Subcutaneous adipose tissue (tissue), 4 donors: ENCODE data around the gene SBK2. TPM values are rescaled to one million over a fixed set of nuclear protein-coding genes. Genes with fewer than 3 reads are reported as not detected.

Experiments
- CTCF ChIP-seq: fragments of 450-650 bp; IDR thresholded peaks from one replicate; pipeline ENCODE4 v1.5.1; 2016; ENCODE audit warnings: low read depth, mild to moderate bottlenecking, control low read depth, antibody characterized with exemption, moderate library complexity
- total RNA-seq, 4 donors: library from RNA; depleted of rRNA; stranded (reverse); fragments of >200 nt; gene quantifications; one replicate each; pipeline ENCODE4 v1.1.0, GENCODE V29; 2016

The SBK2 gene
- total RNA-seq, 4 donors from 2014 or later = not detected

DNA sequence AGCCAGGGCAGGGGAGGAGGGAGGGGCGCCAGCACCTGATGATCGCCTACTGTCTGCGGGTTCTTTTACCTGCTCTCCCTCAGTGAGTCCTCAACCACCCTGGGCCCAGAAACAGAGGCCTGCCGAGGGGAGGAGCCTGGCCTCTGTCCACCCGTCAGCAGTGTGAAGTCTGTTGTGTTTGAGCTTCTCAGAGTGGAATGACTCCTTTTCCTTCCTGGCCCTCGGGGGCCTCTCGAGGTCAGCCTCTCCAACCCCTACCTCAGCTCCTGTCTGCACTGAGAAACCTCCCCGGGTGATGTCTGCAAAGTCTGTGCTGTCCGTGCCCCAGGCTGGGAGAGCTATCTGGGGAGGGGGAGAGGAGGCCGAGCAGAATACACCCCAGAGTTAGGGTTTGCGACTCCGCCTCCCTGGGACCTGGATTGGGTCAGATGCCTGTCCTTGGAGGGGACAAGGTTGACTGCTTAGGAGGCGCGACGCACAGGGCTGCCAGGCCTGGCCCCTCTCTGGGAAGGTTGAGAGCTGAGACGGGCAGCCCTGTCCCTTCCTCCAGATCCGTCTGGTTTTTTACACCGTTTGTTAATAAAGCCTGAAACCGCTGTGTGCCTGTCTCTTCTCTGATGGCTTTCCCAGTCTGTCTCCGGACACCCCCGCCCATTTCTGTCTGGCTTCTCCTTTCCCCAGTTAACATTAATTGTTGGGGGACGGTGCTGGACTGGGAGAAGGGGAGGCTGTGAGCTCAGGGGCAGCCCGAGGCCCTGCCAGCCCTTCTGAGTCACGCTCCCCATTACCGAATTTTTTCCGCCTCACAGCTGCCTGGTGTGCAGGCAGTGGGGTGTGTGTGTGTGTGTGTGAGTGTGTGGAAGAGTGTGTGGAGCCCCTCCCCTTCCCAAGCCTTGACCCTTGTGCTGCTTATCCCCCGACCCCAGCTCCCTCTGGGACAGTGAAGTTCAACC, 49.7 kb downstream of the SBK2 start:
- no peak for TF ChIP-seq CTCF

DNA sequence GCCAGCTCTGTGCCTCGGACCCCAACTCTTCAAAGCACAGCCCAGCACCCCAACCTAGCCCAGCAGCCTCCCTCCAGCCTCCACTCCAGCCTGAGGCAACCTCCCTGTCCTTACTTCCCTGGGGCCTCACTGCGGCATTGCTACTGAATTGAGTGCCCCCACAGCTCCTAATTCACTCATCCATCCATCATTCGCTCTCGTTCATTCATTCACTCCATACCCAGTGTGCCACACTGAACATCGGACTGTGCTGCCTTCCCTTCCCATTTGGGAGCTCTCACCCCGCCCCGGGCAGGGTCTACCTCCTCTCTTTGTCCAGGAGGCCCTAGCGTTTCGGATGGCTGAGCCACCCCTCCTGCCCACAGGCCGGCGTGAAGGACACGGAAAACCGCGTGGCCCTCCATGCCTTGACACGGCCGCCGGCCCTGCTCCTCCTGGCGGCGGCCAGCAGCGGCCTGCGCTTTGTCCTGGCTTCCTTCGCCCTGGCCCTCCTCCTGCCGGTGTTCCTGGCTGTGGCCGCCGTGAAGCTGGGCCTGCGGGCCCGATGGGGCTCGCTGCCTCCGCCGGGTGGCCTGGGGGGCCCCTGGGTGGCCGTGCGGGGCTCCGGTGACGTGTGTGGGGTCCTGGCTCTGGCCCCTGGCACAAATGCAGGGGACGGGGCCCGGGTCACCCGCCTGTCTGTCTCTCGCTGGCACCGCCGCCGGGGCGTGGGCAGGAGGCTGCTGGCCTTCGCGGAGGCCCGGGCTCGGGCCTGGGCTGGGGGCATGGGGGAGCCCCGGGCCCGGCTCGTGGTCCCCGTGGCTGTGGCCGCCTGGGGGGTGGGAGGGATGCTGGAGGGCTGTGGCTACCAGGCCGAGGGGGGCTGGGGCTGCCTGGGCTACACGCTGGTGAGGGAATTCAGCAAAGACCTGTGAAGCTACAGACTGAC, 50.6 kb downstream of the SBK2 start:
- TF ChIP-seq CTCF = no peak

DNA sequence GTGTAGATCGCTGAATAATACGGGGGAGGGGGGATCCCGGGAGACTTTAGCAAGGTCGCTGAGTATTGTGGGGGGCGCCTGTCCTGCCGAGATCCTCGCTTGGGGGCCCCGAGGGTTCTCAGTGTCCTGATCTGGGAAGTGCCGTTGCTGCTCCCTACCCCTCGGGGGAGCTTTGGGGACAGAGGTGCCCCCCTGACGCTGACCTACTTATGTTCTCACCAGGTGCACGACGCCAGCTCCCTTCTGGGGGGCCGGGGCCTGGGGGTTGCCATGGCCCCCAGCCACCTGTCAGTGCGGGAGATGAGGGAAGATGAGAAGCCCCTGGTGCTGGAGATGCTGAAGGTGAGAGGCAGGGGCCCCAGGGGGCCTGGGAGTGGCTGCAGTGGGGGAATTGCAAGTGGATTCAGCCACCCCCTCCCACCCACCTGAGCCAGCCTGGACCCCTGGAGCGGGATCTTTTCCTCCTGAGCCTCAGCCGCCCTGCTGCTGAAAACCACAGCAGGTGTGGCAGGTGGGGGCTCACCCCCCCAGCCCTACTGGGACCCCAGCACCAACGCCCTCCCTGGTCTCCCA, 51.4 kb downstream of the SBK2 start:
- TF ChIP-seq CTCF = no peak

- no peak for TF ChIP-seq CTCF
Measured at GRCh38 chr19:55484593-55485438, 52.1 kb downstream of the SBK2 start, which contains the start of gene NAT14. Gene NAT14 (plus strand): TSS chr19:55485188. CDS start chr19:55485709, 521 bp downstream.

GRCh38 chr19:55483706-55484592, 53.0 kb downstream of the SBK2 start:
- TF ChIP-seq CTCF = no peak
